HG03196 (cell line): ENCODE data around the gene DDR1.

Experiments used
- ATAC-seq: cut with Tn5 transposase; IDR thresholded peaks from one replicate; pipeline ENCODE4 v1.9.1; 2021; ENCODE audit not compliant: unreplicated experiment

Gene DDR1

GRCh38 chr6:30880698-30881252 lies 3.5 kb upstream of the DDR1 start:
- ATAC-seq: no peak

DNA sequence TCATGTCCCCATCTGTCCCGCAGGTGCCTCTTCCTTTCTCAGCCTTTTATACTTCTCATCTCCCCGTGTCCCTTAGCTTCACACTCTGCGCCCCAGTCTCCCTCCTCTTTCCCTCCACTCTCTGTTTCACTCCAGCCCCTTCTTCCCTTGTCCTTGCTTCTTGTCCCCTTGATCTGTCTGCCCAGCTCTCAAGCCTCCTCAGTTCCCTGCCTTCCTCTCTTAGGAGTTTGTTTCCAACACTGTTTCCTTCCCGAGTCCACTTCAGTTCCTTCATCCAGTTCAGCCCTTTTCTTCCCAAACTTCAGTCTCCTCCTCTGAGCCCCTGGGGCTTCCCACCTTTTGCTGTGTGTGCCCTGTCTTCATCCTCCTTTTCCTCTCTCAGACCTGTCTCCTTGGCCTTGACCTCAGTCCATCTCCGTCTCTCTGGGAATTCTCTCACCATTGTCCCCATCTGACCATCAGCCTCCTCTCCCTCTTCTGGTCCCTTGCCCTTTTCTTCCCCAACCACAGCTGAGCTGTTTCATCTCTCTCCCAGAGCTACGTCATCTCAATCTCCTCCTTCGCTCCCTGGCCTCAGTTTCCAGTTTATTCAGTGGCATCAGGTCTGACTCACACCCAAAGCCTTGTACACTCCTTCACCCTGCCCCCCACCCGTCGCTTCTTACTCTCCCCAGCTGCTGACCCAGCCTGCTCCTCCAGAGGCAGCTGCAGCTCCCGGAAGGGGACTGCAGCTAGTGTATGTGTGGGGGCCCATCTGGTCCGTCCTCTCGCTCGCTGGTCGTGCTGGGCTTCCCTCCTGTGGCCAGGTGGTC lies 2.7 kb upstream of the DDR1 start:
- no peak for ATAC-seq

DNA sequence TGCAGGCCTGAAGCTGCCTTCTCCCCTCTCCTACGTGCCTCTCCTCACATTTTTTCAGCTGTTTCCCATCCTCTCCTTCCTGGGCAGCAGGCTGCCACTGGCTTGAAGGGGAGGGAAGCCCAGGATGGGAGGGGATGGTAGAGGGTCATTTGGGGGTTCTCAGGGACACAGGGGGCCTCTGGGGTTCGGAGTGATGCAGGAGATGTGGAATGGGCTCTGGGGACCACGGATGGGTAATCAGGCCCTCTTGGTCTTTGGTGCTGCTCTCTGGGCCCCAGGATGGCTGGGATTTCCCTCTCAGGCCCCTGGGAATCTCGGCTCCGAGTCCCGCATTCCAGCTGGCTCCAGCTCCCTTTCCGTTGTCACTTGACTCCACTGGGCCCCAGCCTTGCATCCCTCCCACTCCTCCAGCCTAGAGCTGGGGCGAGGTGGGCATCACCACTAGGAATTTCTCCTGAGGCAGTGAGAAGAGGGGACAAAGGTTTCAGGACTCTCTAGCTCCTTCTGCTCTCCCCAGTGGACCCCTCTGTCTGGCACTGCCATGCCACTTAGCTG lies 2.0 kb upstream of the DDR1 start:
- no peak for ATAC-seq

DNA sequence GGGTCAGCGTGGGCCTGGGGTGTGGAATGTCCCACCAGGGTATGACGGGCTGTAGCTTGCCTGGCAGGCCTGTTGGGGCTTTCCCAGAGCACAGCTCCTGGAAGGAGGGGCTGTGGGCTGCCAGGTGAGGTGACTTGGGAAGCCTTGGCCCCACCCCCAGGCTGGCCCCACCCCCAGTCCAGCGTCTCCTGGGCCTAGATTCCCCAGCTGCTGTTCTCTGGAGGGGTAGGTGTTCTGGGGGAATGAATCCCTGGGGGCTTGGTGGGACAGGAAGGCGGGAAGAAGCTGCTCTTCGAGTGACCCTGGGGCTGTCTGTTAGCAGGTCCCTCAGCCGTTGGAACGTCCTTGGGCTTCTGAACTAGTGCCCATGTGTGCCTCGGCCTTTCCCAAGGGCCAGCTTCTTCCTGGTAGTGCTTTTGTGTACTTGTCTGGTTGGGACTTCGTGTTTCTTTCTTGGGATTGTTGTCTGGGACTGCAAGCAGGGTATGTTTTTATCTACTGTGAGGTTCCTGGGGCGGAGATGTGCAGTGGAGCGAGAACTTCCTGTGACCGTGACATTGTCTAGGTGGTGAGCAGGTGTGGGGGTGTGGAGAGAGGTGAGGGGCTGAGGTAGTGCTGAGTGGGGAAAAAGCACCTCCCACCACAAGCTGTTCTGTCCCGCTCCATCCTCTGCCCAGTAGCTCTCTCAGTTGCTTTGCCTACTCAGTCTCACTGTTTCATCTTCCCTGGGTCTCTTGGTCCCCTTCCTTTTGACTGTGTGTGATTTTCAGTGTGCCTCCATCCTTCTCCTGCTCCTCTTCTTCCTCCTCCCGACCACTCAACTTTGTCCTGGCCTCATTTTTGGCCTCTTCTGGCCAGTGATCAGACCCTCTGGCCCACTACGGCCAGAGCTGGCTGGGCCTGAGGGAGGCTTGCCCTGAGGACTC lies 1.3 kb upstream of the DDR1 start:
- ATAC-seq: no peak

- no peak for ATAC-seq
Observed at GRCh38 chr6:30884521-30885480, 482 bp downstream of the DDR1 start.

- no peak for ATAC-seq
Observed at GRCh38 chr6:30885481-30885998, 1.2 kb downstream of the DDR1 start.

- no peak for ATAC-seq
Observed at GRCh38 chr6:30885999-30886896, 1.9 kb downstream of the DDR1 start.

GRCh38 chr6:30886897-30887255 lies 2.6 kb downstream of the DDR1 start:
- no peak for ATAC-seq

DNA sequence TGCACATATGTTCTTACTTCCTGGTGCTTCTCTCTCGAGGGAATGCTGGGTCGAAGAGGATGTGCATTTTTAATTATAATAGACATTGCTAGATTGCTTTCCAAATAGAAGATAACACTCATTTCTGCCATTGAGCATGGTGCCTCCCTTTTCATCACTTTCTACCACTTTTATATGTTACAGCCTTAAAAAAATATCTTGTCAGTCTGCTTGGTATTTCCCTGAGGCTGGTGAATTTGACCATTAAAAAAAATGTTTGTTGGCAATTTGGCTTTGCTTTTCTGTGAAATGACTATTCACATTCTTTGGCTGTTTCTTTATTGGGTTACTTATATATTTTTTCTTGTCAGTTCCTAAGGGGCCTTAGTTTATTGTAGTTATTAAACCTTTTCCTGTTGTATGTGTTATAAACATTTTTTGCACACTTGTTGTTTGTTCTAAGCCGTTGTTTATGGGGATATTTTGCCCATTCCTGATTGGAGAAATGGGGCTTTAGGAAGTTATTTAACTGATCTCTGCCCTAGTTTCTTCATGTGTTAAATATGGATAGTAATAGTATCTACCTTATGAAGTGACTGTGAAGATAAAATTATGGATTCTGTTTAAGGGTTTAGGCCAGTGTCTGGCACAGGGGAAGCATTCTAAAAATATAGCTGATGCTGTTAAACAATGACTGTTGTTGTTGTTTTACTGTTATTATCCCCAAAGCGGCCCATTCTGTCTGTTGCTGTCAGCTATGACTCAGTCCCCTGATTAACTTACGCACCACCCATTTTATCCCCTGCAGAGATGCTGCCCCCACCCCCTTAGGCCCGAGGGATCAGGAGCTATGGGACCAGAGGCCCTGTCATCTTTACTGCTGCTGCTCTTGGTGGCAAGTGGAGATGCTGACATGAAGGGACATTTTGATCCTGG lies 3.8 kb downstream of the DDR1 start:
- ATAC-seq: no peak

DNA sequence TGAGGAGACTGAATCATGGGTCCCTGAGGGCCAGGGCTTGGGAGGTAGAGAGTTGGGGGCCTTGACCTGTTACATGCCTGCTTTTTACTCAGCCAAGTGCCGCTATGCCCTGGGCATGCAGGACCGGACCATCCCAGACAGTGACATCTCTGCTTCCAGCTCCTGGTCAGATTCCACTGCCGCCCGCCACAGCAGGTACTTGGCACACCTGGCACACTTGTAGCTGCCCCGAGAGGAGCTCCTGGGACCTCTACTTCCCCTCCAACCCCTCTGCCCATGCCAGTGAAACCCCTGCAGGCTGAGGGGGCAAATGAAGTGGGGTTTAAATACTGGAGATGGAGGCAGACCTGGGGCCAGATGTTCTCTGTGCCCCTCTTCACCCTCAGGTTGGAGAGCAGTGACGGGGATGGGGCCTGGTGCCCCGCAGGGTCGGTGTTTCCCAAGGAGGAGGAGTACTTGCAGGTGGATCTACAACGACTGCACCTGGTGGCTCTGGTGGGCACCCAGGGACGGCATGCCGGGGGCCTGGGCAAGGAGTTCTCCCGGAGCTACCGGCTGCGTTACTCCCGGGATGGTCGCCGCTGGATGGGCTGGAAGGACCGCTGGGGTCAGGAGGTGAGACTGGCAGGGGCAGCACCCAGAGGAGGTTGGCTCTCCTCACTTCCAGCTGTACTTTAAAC lies 4.6 kb downstream of the DDR1 start:
- ATAC-seq: no peak

- ATAC-seq: no peak
Observed at GRCh38 chr6:30889496-30889885, 5.2 kb downstream of the DDR1 start.

- no peak for ATAC-seq
Observed at GRCh38 chr6:30889921-30890645, 5.8 kb downstream of the DDR1 start.

DNA sequence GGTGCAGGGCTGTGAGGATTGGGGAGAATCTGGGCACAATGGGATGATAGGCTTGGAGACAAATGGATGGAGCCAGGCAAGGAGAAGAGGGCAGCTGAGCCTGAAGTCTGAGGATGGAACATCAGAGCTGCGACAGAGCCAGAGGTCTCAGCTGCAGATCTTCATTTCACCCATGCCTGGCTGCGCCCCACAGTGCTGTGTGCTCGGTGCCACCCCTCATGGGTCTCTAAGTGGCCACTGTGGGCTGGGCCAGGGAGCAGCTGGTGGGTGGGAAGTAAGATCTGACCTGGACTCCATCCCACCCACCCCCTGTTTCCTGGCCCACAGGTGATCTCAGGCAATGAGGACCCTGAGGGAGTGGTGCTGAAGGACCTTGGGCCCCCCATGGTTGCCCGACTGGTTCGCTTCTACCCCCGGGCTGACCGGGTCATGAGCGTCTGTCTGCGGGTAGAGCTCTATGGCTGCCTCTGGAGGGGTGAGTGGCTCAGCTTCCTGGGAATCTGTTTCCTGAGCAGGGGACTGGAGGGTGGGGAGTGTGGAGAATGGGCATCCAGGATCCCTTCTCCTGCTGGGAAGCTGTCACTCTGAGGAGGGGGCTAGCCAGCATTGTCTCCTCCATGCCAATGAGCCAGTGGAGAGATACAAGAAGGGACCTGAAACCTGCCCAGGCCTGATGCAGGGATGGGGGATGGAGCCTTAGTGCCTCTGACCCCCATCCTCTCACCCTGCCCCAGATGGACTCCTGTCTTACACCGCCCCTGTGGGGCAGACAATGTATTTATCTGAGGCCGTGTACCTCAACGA lies 6.5 kb downstream of the DDR1 start:
- ATAC-seq: no peak

DNA sequence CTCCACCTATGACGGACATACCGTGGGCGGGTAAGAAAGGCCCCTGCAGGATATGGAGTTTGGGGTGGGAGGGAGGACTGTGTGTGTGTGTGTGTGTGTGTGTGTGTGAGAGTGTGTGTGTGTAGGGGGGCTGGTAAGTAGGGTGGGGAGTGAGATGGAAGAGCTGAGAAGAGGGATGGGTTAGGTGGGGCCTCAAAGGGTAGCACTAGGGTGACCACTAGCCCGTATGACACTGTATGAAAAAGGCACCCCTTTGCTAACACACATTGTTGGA lies 7.1 kb downstream of the DDR1 start:
- ATAC-seq: no peak

DNA sequence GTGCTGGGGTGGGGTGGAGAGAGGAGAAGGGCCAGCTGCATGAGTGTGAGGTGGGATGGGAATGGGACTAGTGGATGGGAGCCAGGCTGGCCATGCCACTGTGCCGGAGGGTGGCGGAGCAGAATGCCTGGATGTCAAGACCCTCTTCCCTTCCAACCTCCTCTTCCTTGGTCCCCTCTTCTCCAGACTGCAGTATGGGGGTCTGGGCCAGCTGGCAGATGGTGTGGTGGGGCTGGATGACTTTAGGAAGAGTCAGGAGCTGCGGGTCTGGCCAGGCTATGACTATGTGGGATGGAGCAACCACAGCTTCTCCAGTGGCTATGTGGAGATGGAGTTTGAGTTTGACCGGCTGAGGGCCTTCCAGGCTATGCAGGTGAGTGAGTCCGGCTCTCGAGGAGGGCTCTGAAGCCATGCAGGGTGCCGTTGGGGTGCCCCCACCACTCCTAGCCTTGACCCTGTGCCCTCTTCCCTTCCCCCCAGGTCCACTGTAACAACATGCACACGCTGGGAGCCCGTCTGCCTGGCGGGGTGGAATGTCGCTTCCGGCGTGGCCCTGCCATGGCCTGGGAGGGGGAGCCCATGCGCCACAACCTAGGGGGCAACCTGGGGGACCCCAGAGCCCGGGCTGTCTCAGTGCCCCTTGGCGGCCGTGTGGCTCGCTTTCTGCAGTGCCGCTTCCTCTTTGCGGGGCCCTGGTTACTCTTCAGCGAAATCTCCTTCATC lies 7.7 kb downstream of the DDR1 start:
- no peak for ATAC-seq
